H9 (cell line): Measurements from ENCODE around the gene TRIM42. TPM values are rescaled to one million over a fixed set of nuclear protein-coding genes. Genes with fewer than 3 reads are reported as not detected.
A peak's percentile ranks its signal among the peaks of the same experiment; 100 is the strongest.

Experiments used
- DNase-seq: peaks from one replicate; pipeline ENCODE4 v3.0.0-alpha.2; 2017
- H2AFZ ChIP-seq: one replicate; pipeline ENCODE4 v1.6.1; 2013; ENCODE audit warnings: mild to moderate bottlenecking, low read length, control low read depth, moderate library complexity
- H2AK5ac ChIP-seq: 2 replicates; pipeline ENCODE4 v1.6.1; 2013; ENCODE audit warnings: low read length, control low read depth, mixed read lengths; ENCODE audit not compliant: insufficient read length
- H2BK120ac ChIP-seq: one replicate; pipeline ENCODE4 v1.6.1; 2013; ENCODE audit warnings: low read depth, mild to moderate bottlenecking, low read length, control low read depth, inconsistent platforms; ENCODE audit not compliant: poor library complexity, severe bottlenecking
- H2BK12ac ChIP-seq: 2 replicates; pipeline ENCODE4 v1.6.1; 2013; ENCODE audit warnings: low read length, control low read depth, mixed read lengths, low read depth; ENCODE audit not compliant: insufficient read length
- H2BK15ac ChIP-seq: 2 replicates; pipeline ENCODE4 v1.6.1; 2013; ENCODE audit warnings: low read depth, low read length, control low read depth
- H2BK20ac ChIP-seq: one replicate; pipeline ENCODE4 v1.6.1; 2013; ENCODE audit warnings: low read depth, mild to moderate bottlenecking, low read length, control low read depth, inconsistent platforms; ENCODE audit not compliant: poor library complexity, severe bottlenecking
- H2BK5ac ChIP-seq: 2 replicates; pipeline ENCODE4 v1.6.1; 2013; ENCODE audit warnings: low read length, control low read depth, mixed read lengths; ENCODE audit not compliant: insufficient read length
- H3K14ac ChIP-seq: 2 replicates; pipeline ENCODE4 v1.6.1; 2013; ENCODE audit warnings: low read length, control low read depth; ENCODE audit not compliant: insufficient read depth
- H3K18ac ChIP-seq: 2 replicates; pipeline ENCODE4 v1.6.1; 2013; ENCODE audit warnings: low read depth, mild to moderate bottlenecking, mixed read lengths, low read length, control low read depth; ENCODE audit not compliant: insufficient read length
- H3K23ac ChIP-seq: 2 replicates; pipeline ENCODE4 v1.6.1; 2013; ENCODE audit warnings: low read length, control low read depth, mixed read lengths, low read depth; ENCODE audit not compliant: insufficient read length
- H3K23me2 ChIP-seq: 2 replicates; pipeline ENCODE4 v1.6.1; 2013; ENCODE audit warnings: low read depth, mild to moderate bottlenecking, mixed read lengths, low read length, control low read depth; ENCODE audit not compliant: insufficient read length, poor library complexity, severe bottlenecking
- H3K27ac ChIP-seq: 2 replicates; pipeline ENCODE4 v1.5.1; 2013; ENCODE audit warnings: low read length, control low read depth, mixed read lengths, low read depth; ENCODE audit not compliant: insufficient read length
- H3K27me3 ChIP-seq: 2 replicates; pipeline ENCODE4 v1.6.1; 2013; ENCODE audit warnings: low read length, control low read depth, inconsistent platforms; ENCODE audit not compliant: insufficient read depth
- H3K4ac ChIP-seq: 2 replicates; pipeline ENCODE4 v1.6.1; 2013; ENCODE audit warnings: low read depth, mild to moderate bottlenecking, control low read depth, inconsistent platforms, low read length, moderate library complexity
- H3K4me1 ChIP-seq: 2 replicates; pipeline ENCODE4 v1.6.1; 2013; ENCODE audit warnings: low read length, control low read depth, inconsistent platforms; ENCODE audit not compliant: insufficient read depth
- H3K4me2 ChIP-seq: 2 replicates; pipeline ENCODE4 v1.6.1; 2013; ENCODE audit warnings: low read length, control low read depth, mixed read lengths; ENCODE audit not compliant: insufficient read length, insufficient read depth
- H3K56ac ChIP-seq: 2 replicates; pipeline ENCODE4 v1.6.1; 2013; ENCODE audit warnings: low read depth, mild to moderate bottlenecking, mixed read lengths, low read length, control low read depth; ENCODE audit not compliant: insufficient read length
- H3K79me1 ChIP-seq: 2 replicates; pipeline ENCODE4 v1.6.1; 2013; ENCODE audit warnings: low read depth, mild to moderate bottlenecking, moderate library complexity, low read length, control low read depth, inconsistent platforms; ENCODE audit not compliant: insufficient read depth, poor library complexity, severe bottlenecking
- H3K79me2 ChIP-seq: 2 replicates; pipeline ENCODE4 v1.6.1; 2013; ENCODE audit warnings: low read length, control low read depth, inconsistent platforms; ENCODE audit not compliant: insufficient read depth
- H3K9ac ChIP-seq: 2 replicates; pipeline ENCODE4 v1.6.1; 2013; ENCODE audit warnings: low read length, control low read depth, mixed read lengths; ENCODE audit not compliant: insufficient read length; ENCODE audit errors: extremely low read depth
- H3K9me3 ChIP-seq: one replicate; pipeline ENCODE4 v1.6.1; 2013; ENCODE audit warnings: low read depth, low read length, inconsistent platforms; ENCODE audit not compliant: control insufficient read depth
- H3T11ph ChIP-seq: one replicate; pipeline ENCODE4 v1.6.1; 2013; ENCODE audit warnings: mild to moderate bottlenecking, low read length, control low read depth, inconsistent platforms
- H4K20me1 ChIP-seq: one replicate; pipeline ENCODE4 v1.6.1; 2013; ENCODE audit not compliant: control insufficient read depth, insufficient read length, insufficient read depth
- H4K5ac ChIP-seq: 2 replicates; pipeline ENCODE4 v1.6.1; 2013; ENCODE audit warnings: low read depth, mild to moderate bottlenecking, mixed read lengths, low read length, control low read depth; ENCODE audit not compliant: insufficient read length
- H4K8ac ChIP-seq: replicated peaks from 2 replicates; pipeline ENCODE4 v1.6.1; 2013; ENCODE audit warnings: low read length, control low read depth, mixed read lengths, low read depth; ENCODE audit not compliant: insufficient read length
- H4K91ac ChIP-seq: 2 replicates; pipeline ENCODE4 v1.6.1; 2013; ENCODE audit warnings: low read depth, mild to moderate bottlenecking, moderate library complexity, mixed read lengths, low read length, control low read depth; ENCODE audit not compliant: insufficient read length
- H3K27ac Mint-ChIP-seq, 3 experiments: 2 replicates in 2 of 3; 3 replicates in 1 of 3; pipeline ENCODE4 v1.8.0; 2020 to 2021; ENCODE audit warnings: mixed read lengths in 3 of 3, mild to moderate bottlenecking in 1 of 3, moderate library complexity in 1 of 3
- H3K27me3 Mint-ChIP-seq: 2 replicates; pipeline ENCODE4 v1.8.0; 2021; ENCODE audit warnings: low read depth, mild to moderate bottlenecking, moderate library complexity, mixed read lengths
- H3K36me3 Mint-ChIP-seq, 3 experiments: 2 replicates in 2 of 3; 3 replicates in 1 of 3; pipeline ENCODE4 v1.8.0; 2020 to 2021; ENCODE audit warnings: low read depth in 3 of 3, mixed read lengths in 3 of 3; ENCODE audit not compliant: insufficient read depth in 1 of 3
- H3K4me1 Mint-ChIP-seq, 2 experiments: 2 replicates each; pipeline ENCODE4 v1.8.0; 2020; ENCODE audit warnings: mixed read lengths in 2 of 2
- H3K4me3 Mint-ChIP-seq, 2 experiments: 2 replicates in 1 of 2; 3 replicates in 1 of 2; pipeline ENCODE4 v1.8.0; 2020 to 2021; ENCODE audit warnings: mild to moderate bottlenecking in 2 of 2, mixed read lengths in 2 of 2, moderate library complexity in 1 of 2
- H3K9me3 Mint-ChIP-seq, 2 experiments: 2 replicates in 1 of 2; 3 replicates in 1 of 2; pipeline ENCODE4 v1.8.0; 2020; ENCODE audit warnings: mild to moderate bottlenecking in 2 of 2, mixed read lengths in 2 of 2, moderate library complexity in 1 of 2
- CTCF ChIP-seq: fragments of 200-600 bp; sonication (generic); conservative IDR thresholded peaks from 3 replicates; pipeline ENCODE4 v1.8.0; 2021; ENCODE audit warnings: antibody characterized with exemption, mild to moderate bottlenecking
- WGBS: extraction: QIAGEN DNeasy Blood & Tissue Kit; methylation state at CpG from one replicate; pipeline ENCODE4 v1.1.7; 2013; ENCODE audit warnings: missing lambda C conversion rate, low lambda C conversion rate, mixed read lengths; ENCODE audit not compliant: insufficient read length; ENCODE audit errors: extremely low coverage; 5-methylcytosine and 5-hydroxymethylcytosine counted together
- total RNA-seq: library from RNA; stranded (reverse); gene quantifications from 2 replicates; pipeline ENCODE4 v1.2.1, GENCODE V29; 2021

TRIM42 gene
- total RNA-seq, 1 experiment from 2014 or later: not detected

DNA sequence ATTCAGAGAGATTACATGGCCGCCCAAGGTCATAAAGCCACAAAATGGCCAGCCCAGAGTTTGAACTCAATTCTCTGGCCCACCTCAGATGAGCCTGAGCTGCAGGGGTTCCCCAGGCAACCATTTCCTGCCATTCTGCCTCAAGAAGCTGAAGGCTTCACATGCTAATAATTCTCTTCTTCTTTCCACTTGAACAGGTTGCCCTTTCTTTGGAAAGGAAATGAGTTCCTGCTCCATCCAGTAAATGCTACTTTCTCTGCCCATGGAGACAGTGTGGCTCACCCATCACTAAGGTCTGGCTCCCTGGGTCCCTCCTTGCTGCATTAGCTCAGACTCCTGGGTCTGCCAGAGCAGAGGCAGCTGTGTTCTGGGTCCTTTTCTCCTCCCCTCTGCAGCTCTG lies 48.2 kb downstream of the TRIM42 start:
- H3K18ac ChIP-seq: no peak overlapping the region
- H3K4me1 ChIP-seq: 0 out of 2 replicates have a peak, but pooled peaks cover 3% of the 10 kb centered on the region
- no peak overlapping the region for H4K91ac ChIP-seq
- peaks cover 11 to 23% of the 10 kb centered on the region in 2 experiments for H3K4me1 Mint-ChIP-seq
- H3K27me3 ChIP-seq: no peaks in the 10 kb centered on the region
- H3K27me3 Mint-ChIP-seq: no peaks in the 10 kb centered on the region; the same call in 1 of the 2 replicates
- H4K20me1 ChIP-seq: no peaks in the 10 kb centered on the region
- H3K9me3 ChIP-seq: no peaks in the 10 kb centered on the region
- no peak for DNase-seq
- no peak overlapping the region for H3K56ac ChIP-seq
- no peak overlapping the region for H3K4me2 ChIP-seq
- H2BK120ac ChIP-seq: no peak overlapping the region
- no peak overlapping the region for H2BK5ac ChIP-seq
- H3K79me1 ChIP-seq: no peaks in the 10 kb centered on the region
- no peak overlapping the region for H3K27ac ChIP-seq
- no peaks in the 10 kb centered on the region for H3K23me2 ChIP-seq
- H3T11ph ChIP-seq: no peak overlapping the region
- no peak overlapping the region for H4K8ac ChIP-seq
- H2BK15ac ChIP-seq: no peak overlapping the region
- no peak overlapping the region for H2AK5ac ChIP-seq
- H3K4ac ChIP-seq: no peak overlapping the region
- H4K5ac ChIP-seq: no peak overlapping the region
- H3K23ac ChIP-seq: no peak overlapping the region
- no peak overlapping the region for H2BK12ac ChIP-seq
- no peak overlapping the region for H3K4me3 Mint-ChIP-seq
- no CpG with 5 or more reads among the region's 1 CpG for WGBS
- no peak overlapping the region for H3K9ac ChIP-seq
- peaks cover 0 to 1% (median 0%) of the 10 kb centered on the region in 3 experiments; a peak in 1 of 7 replicates for H3K36me3 Mint-ChIP-seq
- TF ChIP-seq CTCF: no peak
- H3K79me2 ChIP-seq: no peaks in the 10 kb centered on the region
- peak overlapping the region in 1 of 3 experiments; percentile 60; a peak in 1 of 7 replicates for H3K27ac Mint-ChIP-seq
- H2AFZ ChIP-seq: no peak overlapping the region
- H3K14ac ChIP-seq: no peak overlapping the region
- H3K9me3 Mint-ChIP-seq: no peaks in the 10 kb centered on the region; a peak in 3 of 5 replicates
- no peak overlapping the region for H2BK20ac ChIP-seq
